CD4-positive, CD25-positive, alpha-beta regulatory T cell (primary cell): ENCODE measurements around the gene IYD. TPM values are rescaled to one million over a fixed set of nuclear protein-coding genes. Genes with fewer than 3 reads are reported as not detected.

Experiments
- ATAC-seq, 2 donors: fragments of 150-1000 bp; cut with Tn5 transposase; one replicate each; pipeline ENCODE4 v1.10.0; 2021; ENCODE audit warnings: low read depth in 2 of 2, moderate number of reproducible peaks in 2 of 2, moderate library complexity in 1 of 2
- DNase-seq, 3 donors: peaks; one replicate each; pipeline versions ENCODE4 v3.0.0 to v3.0.0-alpha.2; 2012 to 2022; ENCODE audit warnings: mixed read lengths in 1 of 3
- H3K27ac ChIP-seq: one replicate; pipeline ENCODE4 v1.7.0; 2013; ENCODE audit warnings: mild to moderate bottlenecking, low read length; ENCODE audit not compliant: insufficient read depth, poor library complexity, severe bottlenecking
- H3K27me3 ChIP-seq: one replicate; pipeline ENCODE4 v1.7.0; 2013; ENCODE audit warnings: low read length; ENCODE audit not compliant: control insufficient read depth, insufficient read depth
- H3K36me3 ChIP-seq: one replicate; pipeline ENCODE4 v1.7.0; 2013; ENCODE audit warnings: mild to moderate bottlenecking, low read length, moderate library complexity; ENCODE audit not compliant: control insufficient read depth, insufficient read depth
- H3K4me1 ChIP-seq: 2 replicates; pipeline ENCODE4 v1.7.0; 2013; ENCODE audit warnings: mild to moderate bottlenecking, low read length; ENCODE audit not compliant: insufficient read depth, control insufficient read depth, poor library complexity, severe bottlenecking
- H3K4me3 ChIP-seq: one replicate; pipeline ENCODE4 v1.7.0; 2013; ENCODE audit warnings: low read depth, mild to moderate bottlenecking, low read length, moderate library complexity
- H3K9me3 ChIP-seq, 2 experiments: 1 replicate in 1 of 2; 2 replicates in 1 of 2; pipeline ENCODE4 v1.7.0; 2013; ENCODE audit warnings: low read length in 2 of 2, mild to moderate bottlenecking in 1 of 2, moderate library complexity in 1 of 2; ENCODE audit not compliant: control insufficient read depth in 2 of 2
- H3K27ac Mint-ChIP-seq, 3 donors: one replicate each; pipeline ENCODE4 v1.8.0; 2020 to 2022; ENCODE audit warnings: mild to moderate bottlenecking in 3 of 3, mixed read lengths in 3 of 3, moderate library complexity in 2 of 3
- H3K27me3 Mint-ChIP-seq: one replicate; pipeline ENCODE4 v1.8.0; 2022; ENCODE audit warnings: mild to moderate bottlenecking, mixed read lengths
- H3K36me3 Mint-ChIP-seq: one replicate; pipeline ENCODE4 v1.8.0; 2020; ENCODE audit warnings: mixed read lengths
- H3K4me1 Mint-ChIP-seq, 4 donors: one replicate each; pipeline ENCODE4 v1.8.0; 2020 to 2022; ENCODE audit warnings: mixed read lengths in 4 of 4, mild to moderate bottlenecking in 1 of 4
- H3K4me3 Mint-ChIP-seq, 4 donors: one replicate each; pipeline ENCODE4 v1.8.0; 2020 to 2022; ENCODE audit warnings: mild to moderate bottlenecking in 4 of 4, mixed read lengths in 4 of 4, moderate library complexity in 3 of 4
- H3K9me3 Mint-ChIP-seq, 7 donors: one replicate each; pipeline ENCODE4 v1.8.0; 2020 to 2022; ENCODE audit warnings: mixed read lengths in 7 of 7, mild to moderate bottlenecking in 3 of 7, moderate library complexity in 2 of 7
- polyA plus RNA-seq, 4 donors: library from polyadenylated mRNA; unstranded; fragments of 300-500 nt; fragmentation: Illumina TruSeq; gene quantifications; one replicate each; pipeline ENCODE4 v1.2.3, GENCODE V29; 2021
- total RNA-seq: library from RNA; stranded (reverse); gene quantifications from one replicate; pipeline ENCODE4 v1.2.3, GENCODE V29; 2022

Gene IYD
- total and polyA plus RNA-seq, 5 donors from 2014 or later = not detected

- H3K4me3 ChIP-seq = no peak overlapping the region
- H3K4me1 Mint-ChIP-seq = no peaks in the 10 kb centered on the region
- H3K36me3 ChIP-seq = no peaks in the 10 kb centered on the region
- H3K36me3 Mint-ChIP-seq = no peaks in the 10 kb centered on the region
- H3K9me3 Mint-ChIP-seq = peaks cover 0 to 4% (median 0%) of the 10 kb centered on the region in 7 donors
- no peaks in the 10 kb centered on the region for H3K9me3 ChIP-seq
- no peaks in the 10 kb centered on the region for H3K4me1 ChIP-seq
- peaks cover 14% of the 10 kb centered on the region for H3K27me3 Mint-ChIP-seq
- ATAC-seq (no peak), DNase-seq (no peak)
- no peak overlapping the region for H3K27ac Mint-ChIP-seq
- no peak overlapping the region for H3K27ac ChIP-seq
- H3K27me3 ChIP-seq = peaks cover 3% of the 10 kb centered on the region
- H3K4me3 Mint-ChIP-seq = no peak overlapping the region
Measured at GRCh38 chr6:150336708-150337107, 32.1 kb upstream of the IYD start.

GRCh38 chr6:150342126-150342525 is 26.7 kb upstream of the IYD start:
- Mint-ChIP-seq H3K36me3 (no peaks in the 10 kb centered on the region), H3K9me3 (peaks cover 0 to 2% (median 0%) of the 10 kb centered on the region in 7 donors)

GRCh38 chr6:150343434-150343833 is 25.4 kb upstream of the IYD start:
- H3K27ac Mint-ChIP-seq = no peak overlapping the region
- H3K9me3 Mint-ChIP-seq = peaks cover 0 to 2% (median 0%) of the 10 kb centered on the region in 7 donors
- no peaks in the 10 kb centered on the region for H3K4me1 Mint-ChIP-seq
- no peak overlapping the region for H3K4me3 Mint-ChIP-seq
- H3K36me3 Mint-ChIP-seq = no peaks in the 10 kb centered on the region
- Histone ChIP-seq H3K4me1 (no peaks in the 10 kb centered on the region), H3K9me3 (no peaks in the 10 kb centered on the region), H3K27me3 (no peaks in the 10 kb centered on the region), H3K27ac (no peak overlapping the region), H3K36me3 (no peaks in the 10 kb centered on the region), H3K4me3 (no peak overlapping the region)
- H3K27me3 Mint-ChIP-seq = peaks cover 6% of the 10 kb centered on the region
- DNase-seq = no peak
- no peak for ATAC-seq

More at GRCh38 chr6:150342126-150342525, 26.7 kb upstream of the IYD start:
- Mint-ChIP-seq H3K4me1 (no peaks in the 10 kb centered on the region), H3K27ac (no peak overlapping the region), H3K27me3 (peaks cover 6% of the 10 kb centered on the region), H3K4me3 (no peak overlapping the region)
- Histone ChIP-seq H3K27me3 (no peaks in the 10 kb centered on the region), H3K9me3 (no peaks in the 10 kb centered on the region), H3K36me3 (no peaks in the 10 kb centered on the region), H3K27ac (no peak overlapping the region), H3K4me1 (no peaks in the 10 kb centered on the region), H3K4me3 (no peak overlapping the region)
- DNase-seq = no peak
- no peak for ATAC-seq

- peaks cover 6% of the 10 kb centered on the region for H3K27me3 Mint-ChIP-seq
Measured at GRCh38 chr6:150345781-150346180, 23.0 kb upstream of the IYD start.

GRCh38 chr6:150346346-150346745 is 22.5 kb upstream of the IYD start:
- Histone ChIP-seq H3K36me3 (no peaks in the 10 kb centered on the region), H3K4me3 (no peak overlapping the region), H3K4me1 (no peaks in the 10 kb centered on the region), H3K9me3 (no peaks in the 10 kb centered on the region), H3K27me3 (no peaks in the 10 kb centered on the region), H3K27ac (no peak overlapping the region)
- ATAC-seq (no peak), DNase-seq (no peak)
- no peak overlapping the region for H3K27ac Mint-ChIP-seq
- peaks cover 0 to 2% (median 0%) of the 10 kb centered on the region in 7 donors for H3K9me3 Mint-ChIP-seq
- no peaks in the 10 kb centered on the region for H3K36me3 Mint-ChIP-seq
- H3K27me3 Mint-ChIP-seq = peaks cover 7% of the 10 kb centered on the region
- no peaks in the 10 kb centered on the region for H3K4me1 Mint-ChIP-seq
- H3K4me3 Mint-ChIP-seq = no peak overlapping the region

More at GRCh38 chr6:150345781-150346180, 23.0 kb upstream of the IYD start:
- H3K27me3 ChIP-seq = no peaks in the 10 kb centered on the region
- H3K36me3 Mint-ChIP-seq = no peaks in the 10 kb centered on the region
- H3K4me3 Mint-ChIP-seq = no peak overlapping the region
- no peak overlapping the region for H3K27ac Mint-ChIP-seq
- H3K27ac ChIP-seq = no peak overlapping the region
- no peaks in the 10 kb centered on the region for H3K36me3 ChIP-seq
- H3K9me3 Mint-ChIP-seq = peaks cover 0 to 2% (median 0%) of the 10 kb centered on the region in 7 donors
- DNase-seq (no peak), ATAC-seq (no peak)
- no peaks in the 10 kb centered on the region for H3K9me3 ChIP-seq
- no peaks in the 10 kb centered on the region for H3K4me1 ChIP-seq
- H3K4me1 Mint-ChIP-seq = no peaks in the 10 kb centered on the region
- H3K4me3 ChIP-seq = no peak overlapping the region

GRCh38 chr6:150347845-150348244 is 21.0 kb upstream of the IYD start:
- Mint-ChIP-seq H3K27me3 (peaks cover 5% of the 10 kb centered on the region), H3K36me3 (no peaks in the 10 kb centered on the region), H3K9me3 (peaks cover 0 to 2% (median 0%) of the 10 kb centered on the region in 7 donors), H3K4me1 (no peaks in the 10 kb centered on the region), H3K27ac (no peak overlapping the region), H3K4me3 (no peak overlapping the region)
- no peaks in the 10 kb centered on the region for H3K9me3 ChIP-seq
- H3K36me3 ChIP-seq = no peaks in the 10 kb centered on the region
- DNase-seq (no peak), ATAC-seq (no peak)
- no peak overlapping the region for H3K4me3 ChIP-seq
- H3K4me1 ChIP-seq = no peaks in the 10 kb centered on the region
- H3K27ac ChIP-seq = no peak overlapping the region
- H3K27me3 ChIP-seq = no peaks in the 10 kb centered on the region

- no peak overlapping the region for H3K27ac ChIP-seq
- Mint-ChIP-seq H3K4me1 (no peaks in the 10 kb centered on the region), H3K27ac (no peak overlapping the region), H3K27me3 (peaks cover 5% of the 10 kb centered on the region), H3K9me3 (peaks cover 0 to 2% (median 0%) of the 10 kb centered on the region in 7 donors), H3K4me3 (no peak overlapping the region), H3K36me3 (no peaks in the 10 kb centered on the region)
- no peak for ATAC-seq
- no peaks in the 10 kb centered on the region for H3K4me1 ChIP-seq
- no peaks in the 10 kb centered on the region for H3K9me3 ChIP-seq
- H3K36me3 ChIP-seq = no peaks in the 10 kb centered on the region
- no peak overlapping the region for H3K4me3 ChIP-seq
- no peak for DNase-seq
- H3K27me3 ChIP-seq = no peaks in the 10 kb centered on the region
Measured at GRCh38 chr6:150349546-150349945, 19.3 kb upstream of the IYD start.
